Chondrocyte (in vitro differentiated cells): ENCODE results near the gene TCFL5. TPM values are rescaled to one million over a fixed set of nuclear protein-coding genes. Genes with fewer than 3 reads are reported as not detected.

Experiments
- DNase-seq: peaks from one replicate; pipeline ENCODE4 v3.0.0; 2021; ENCODE audit warnings: mixed read lengths, low spot score
- H3K27ac Mint-ChIP-seq: one replicate; pipeline ENCODE4 v1.8.0; 2021; ENCODE audit warnings: mild to moderate bottlenecking, moderate library complexity, mixed read lengths; ENCODE audit not compliant: unreplicated experiment
- H3K27me3 Mint-ChIP-seq: 2 replicates; pipeline ENCODE4 v1.8.0; 2021; ENCODE audit warnings: low read depth, mixed read lengths
- H3K36me3 Mint-ChIP-seq: 2 replicates; pipeline ENCODE4 v1.8.0; 2021; ENCODE audit warnings: low read depth, mixed read lengths
- H3K4me1 Mint-ChIP-seq: 2 replicates; pipeline ENCODE4 v1.8.0; 2021; ENCODE audit warnings: low read depth, mild to moderate bottlenecking, mixed read lengths
- H3K4me3 Mint-ChIP-seq: one replicate; pipeline ENCODE4 v1.8.0; 2021; ENCODE audit warnings: mild to moderate bottlenecking, moderate library complexity, mixed read lengths; ENCODE audit not compliant: unreplicated experiment
- H3K9me3 Mint-ChIP-seq: 2 replicates; pipeline ENCODE4 v1.8.0; 2021; ENCODE audit warnings: low read depth, mixed read lengths
- CTCF ChIP-seq: fragments of 200-600 bp; sonication (generic); IDR thresholded peaks from 2 replicates; pipeline ENCODE4 v1.5.0; 2021; ENCODE audit warnings: antibody characterized with exemption, mild to moderate bottlenecking, moderate library complexity
- total RNA-seq: library from RNA; stranded (reverse); gene quantifications from 3 replicates; pipeline ENCODE4 v1.2.1, GENCODE V29; 2021

Gene TCFL5
- total RNA-seq, 1 donor from 2014 or later, result 12.7 TPM

DNA sequence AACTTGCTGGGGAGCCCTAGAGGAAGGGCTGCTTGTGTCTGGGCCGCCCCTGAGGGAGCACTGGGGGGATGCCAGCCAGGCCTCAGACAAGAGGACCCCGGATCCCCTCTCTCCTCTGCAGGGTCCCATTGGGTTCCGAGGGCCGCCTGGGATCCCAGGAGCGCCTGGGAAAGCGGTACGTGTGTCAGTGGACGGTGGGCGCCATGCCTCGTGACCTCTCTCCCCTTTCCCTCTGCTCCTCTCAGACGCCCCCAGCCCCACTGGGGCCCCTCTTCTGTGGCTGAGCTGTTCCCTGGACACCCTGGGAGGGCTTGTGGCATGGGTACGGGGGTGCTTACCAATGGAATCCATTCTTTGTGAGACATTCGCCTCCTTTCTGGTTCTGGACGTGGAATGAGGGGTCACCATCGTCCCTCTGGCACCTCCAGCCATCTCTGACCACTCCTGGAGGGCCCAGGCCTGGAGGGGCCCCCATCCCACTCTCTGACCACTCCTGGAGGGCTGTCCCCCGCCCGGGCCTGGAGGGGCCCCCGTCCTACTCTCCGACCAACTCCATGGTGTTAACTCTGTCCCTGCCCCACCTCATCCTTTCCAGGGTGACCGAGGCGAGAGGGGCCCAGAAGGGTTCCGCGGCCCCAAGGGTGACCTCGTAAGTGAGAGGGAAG, 34.8 kb downstream of the TCFL5 start:
- no peaks in the 10 kb centered on the region for H3K27me3 Mint-ChIP-seq
- H3K4me1 Mint-ChIP-seq, result peaks cover 24% of the 10 kb centered on the region
- no peak for DNase-seq
- H3K36me3 Mint-ChIP-seq, result no peaks in the 10 kb centered on the region
- no peak for TF ChIP-seq CTCF
- no peaks in the 10 kb centered on the region for H3K9me3 Mint-ChIP-seq
- H3K4me3 Mint-ChIP-seq, result no peak overlapping the region
- H3K27ac Mint-ChIP-seq, result no peak overlapping the region

DNA sequence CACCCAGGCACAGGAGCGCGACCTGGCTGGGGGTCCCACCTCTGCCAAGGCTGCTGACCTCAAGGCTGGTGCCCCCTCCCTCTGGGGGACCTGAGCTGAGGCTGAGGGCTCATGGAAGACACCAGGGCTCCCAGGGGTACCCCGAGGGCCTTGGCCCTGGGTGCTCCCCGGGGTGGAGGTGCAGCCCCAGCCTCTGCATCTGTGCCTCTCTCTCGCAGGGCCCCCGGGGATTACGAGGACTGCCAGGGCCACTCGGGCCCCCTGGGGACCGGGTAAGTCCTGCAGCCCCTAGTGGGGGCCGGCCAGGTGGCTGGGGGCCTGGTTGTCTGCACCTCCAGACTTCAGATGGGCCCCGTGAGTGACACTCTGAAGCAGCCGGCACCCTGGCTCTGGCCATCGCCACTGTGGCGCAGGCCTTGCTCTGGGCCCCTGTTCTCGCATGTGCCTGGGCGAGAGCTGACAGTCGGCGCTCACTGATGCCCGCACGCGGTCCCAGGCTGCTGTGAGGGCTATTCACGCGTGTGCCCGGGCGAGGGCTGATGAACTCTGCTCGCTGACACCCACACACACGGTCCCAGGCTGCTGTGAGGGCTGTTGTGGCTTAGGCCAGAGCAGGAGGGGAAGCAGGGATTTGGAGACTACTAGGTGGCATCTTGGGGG, 35.5 kb downstream of the TCFL5 start:
- H3K27me3 Mint-ChIP-seq, result no peaks in the 10 kb centered on the region
- H3K4me3 Mint-ChIP-seq, result no peak overlapping the region
- H3K27ac Mint-ChIP-seq, result no peak overlapping the region
- peaks cover 18% of the 10 kb centered on the region for H3K4me1 Mint-ChIP-seq
- TF ChIP-seq CTCF, result no peak
- H3K36me3 Mint-ChIP-seq, result no peaks in the 10 kb centered on the region
- no peak for DNase-seq
- H3K9me3 Mint-ChIP-seq, result no peaks in the 10 kb centered on the region

GRCh38 chr20:62825333-62825985, 36.2 kb downstream of the TCFL5 start:
- peaks cover 15% of the 10 kb centered on the region for H3K4me1 Mint-ChIP-seq
- no peaks in the 10 kb centered on the region for H3K27me3 Mint-ChIP-seq
- DNase-seq, result no peak
- H3K9me3 Mint-ChIP-seq, result no peaks in the 10 kb centered on the region
- H3K36me3 Mint-ChIP-seq, result no peaks in the 10 kb centered on the region
- no peak overlapping the region for H3K27ac Mint-ChIP-seq
- no peak for TF ChIP-seq CTCF
- H3K4me3 Mint-ChIP-seq, result peak overlapping the region; percentile 28

- Mint-ChIP-seq H3K4me3 (peak overlapping the region; percentile 46), H3K36me3 (no peaks in the 10 kb centered on the region), H3K9me3 (no peaks in the 10 kb centered on the region), H3K27ac (no peak overlapping the region), H3K4me1 (peaks cover 22% of the 10 kb centered on the region), H3K27me3 (no peaks in the 10 kb centered on the region)
- DNase-seq, result no peak
- peak; percentile 21 for TF ChIP-seq CTCF
These were observed 36.9 kb downstream of the TCFL5 start for GRCh38 chr20:62824476-62825332.
